ENCODE data around the gene GVQW3. TPM values are rescaled to one million over a fixed set of nuclear protein-coding genes. Genes with fewer than 3 reads are reported as not detected.

The GVQW3 gene
- total RNA-seq, 2 donors from 2014 or later = 1.1 to 2.5 TPM

DNA sequence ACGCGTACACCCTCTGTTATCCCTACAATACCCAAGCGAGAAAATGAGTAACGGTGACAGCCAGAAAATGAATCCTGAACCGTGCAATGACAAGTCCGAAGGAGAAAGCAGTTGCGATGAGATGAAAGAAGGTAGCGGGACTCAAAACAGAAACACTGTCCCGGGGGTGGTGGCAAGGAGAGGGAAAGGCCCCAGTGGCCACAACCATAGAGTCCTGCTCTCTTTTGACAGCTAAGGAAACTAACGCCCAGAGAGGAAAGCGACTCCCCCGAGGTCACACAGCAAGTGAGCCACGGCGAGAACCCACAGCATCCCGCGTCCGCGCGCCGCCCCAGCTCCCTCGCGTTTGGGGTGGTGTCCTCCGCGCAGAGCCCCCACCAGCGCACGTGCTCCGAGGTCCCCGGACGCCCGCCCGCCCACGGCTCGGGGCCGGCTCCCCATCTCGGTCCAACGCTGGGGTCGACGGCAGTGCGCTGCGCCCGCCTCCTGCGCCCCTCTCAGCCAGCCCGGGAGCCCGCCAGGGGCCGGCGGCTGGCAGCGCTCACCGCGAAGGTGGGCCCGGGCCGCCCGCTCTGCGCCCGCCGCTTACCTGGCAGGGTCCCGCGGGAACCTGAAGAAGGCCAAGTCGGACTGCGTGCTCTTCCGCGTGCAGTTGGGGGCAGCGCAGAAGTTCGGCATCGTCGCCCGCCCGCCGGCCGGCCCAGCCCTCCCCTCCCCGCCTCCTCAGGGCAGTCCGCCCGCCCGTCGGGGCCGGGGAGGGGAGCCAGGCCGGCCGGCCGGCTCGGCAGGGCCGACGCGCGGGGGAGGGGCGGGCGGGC lies 755 bp upstream of the GVQW3 start:
- H3K36me3 ChIP-seq = no peaks in the 10 kb centered on the region
- peak overlapping the region; percentile 81 to 87 for H3K4me3 ChIP-seq
- H3K27ac ChIP-seq = peak overlapping the region; percentile 76 to 77
- no peaks in the 10 kb centered on the region for H3K27me3 ChIP-seq (replicated peaks; ENCODE audit: insufficient read depth)
- H3K9me3 ChIP-seq = no peaks in the 10 kb centered on the region
- peak; percentile 9 for DNase-seq (ENCODE audit: low spot score)
- TF ChIP-seq POLR2A (IDR thresholded peaks at IDR 0.05) = no peak
- TF ChIP-seq, protein P1, sequence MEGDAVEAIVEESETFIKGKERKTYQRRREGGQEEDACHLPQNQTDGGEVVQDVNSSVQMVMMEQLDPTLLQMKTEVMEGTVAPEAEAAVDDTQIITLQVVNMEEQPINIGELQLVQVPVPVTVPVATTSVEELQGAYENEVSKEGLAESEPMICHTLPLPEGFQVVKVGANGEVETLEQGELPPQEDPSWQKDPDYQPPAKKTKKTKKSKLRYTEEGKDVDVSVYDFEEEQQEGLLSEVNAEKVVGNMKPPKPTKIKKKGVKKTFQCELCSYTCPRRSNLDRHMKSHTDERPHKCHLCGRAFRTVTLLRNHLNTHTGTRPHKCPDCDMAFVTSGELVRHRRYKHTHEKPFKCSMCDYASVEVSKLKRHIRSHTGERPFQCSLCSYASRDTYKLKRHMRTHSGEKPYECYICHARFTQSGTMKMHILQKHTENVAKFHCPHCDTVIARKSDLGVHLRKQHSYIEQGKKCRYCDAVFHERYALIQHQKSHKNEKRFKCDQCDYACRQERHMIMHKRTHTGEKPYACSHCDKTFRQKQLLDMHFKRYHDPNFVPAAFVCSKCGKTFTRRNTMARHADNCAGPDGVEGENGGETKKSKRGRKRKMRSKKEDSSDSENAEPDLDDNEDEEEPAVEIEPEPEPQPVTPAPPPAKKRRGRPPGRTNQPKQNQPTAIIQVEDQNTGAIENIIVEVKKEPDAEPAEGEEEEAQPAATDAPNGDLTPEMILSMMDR (IDR thresholded peaks at IDR 0.05) = no peak
- no peak for TF ChIP-seq POLR2AphosphoS5 (IDR thresholded peaks at IDR 0.05)
- WGBS = under 1% methylated on average over 39 of the region's 85 CpGs
- intact Hi-C loops (cut with DNase I) = loop anchor here (5.0 kb wide), 1 partner anchor 62 kb away; no protein-coding TSS in a partner anchor
- H3K4me1 ChIP-seq (replicated peaks) = no peaks in the 10 kb centered on the region

DNA sequence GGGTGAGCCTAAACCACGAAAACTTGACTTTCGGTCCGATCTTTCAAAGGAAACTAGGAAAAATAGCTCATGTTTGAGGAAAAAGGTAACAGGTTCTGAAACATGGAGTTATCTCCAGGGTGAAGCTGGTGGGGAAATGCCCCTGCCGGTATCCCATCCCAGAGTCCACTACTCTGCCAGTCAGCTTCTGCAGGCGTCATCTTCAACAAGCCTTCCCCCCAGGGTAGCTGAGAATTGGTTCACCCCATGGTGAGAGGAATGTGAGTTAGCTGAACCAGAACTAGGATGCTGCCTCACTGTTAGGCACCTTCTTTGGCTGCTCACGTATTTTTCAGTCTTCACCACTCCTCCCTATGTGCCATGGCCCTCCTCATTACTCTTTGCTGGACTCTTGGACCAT lies 1.1 kb downstream of the GVQW3 start:
- no peaks in the 10 kb centered on the region for H3K27me3 ChIP-seq (replicated peaks; ENCODE audit: insufficient read depth)
- no peak overlapping the region for H3K4me3 ChIP-seq
- WGBS = 85% methylated on average over 6 of the region's 6 CpGs
- no peaks in the 10 kb centered on the region for H3K36me3 ChIP-seq
- DNase-seq (ENCODE audit: low spot score) = no peak
- intact Hi-C loops (cut with DNase I) = loop anchor here (5.0 kb wide), 1 partner anchor 60 kb away; no protein-coding TSS in a partner anchor
- H3K9me3 ChIP-seq = no peaks in the 10 kb centered on the region
- no peaks in the 10 kb centered on the region for H3K4me1 ChIP-seq (replicated peaks)
- H3K27ac ChIP-seq = no peak overlapping the region
- TF ChIP-seq POLR2A (IDR thresholded peaks at IDR 0.05) = no peak
- TF ChIP-seq POLR2AphosphoS5 (IDR thresholded peaks at IDR 0.05) = no peak
- TF ChIP-seq, protein P1 (IDR thresholded peaks at IDR 0.05) = no peak

DNA sequence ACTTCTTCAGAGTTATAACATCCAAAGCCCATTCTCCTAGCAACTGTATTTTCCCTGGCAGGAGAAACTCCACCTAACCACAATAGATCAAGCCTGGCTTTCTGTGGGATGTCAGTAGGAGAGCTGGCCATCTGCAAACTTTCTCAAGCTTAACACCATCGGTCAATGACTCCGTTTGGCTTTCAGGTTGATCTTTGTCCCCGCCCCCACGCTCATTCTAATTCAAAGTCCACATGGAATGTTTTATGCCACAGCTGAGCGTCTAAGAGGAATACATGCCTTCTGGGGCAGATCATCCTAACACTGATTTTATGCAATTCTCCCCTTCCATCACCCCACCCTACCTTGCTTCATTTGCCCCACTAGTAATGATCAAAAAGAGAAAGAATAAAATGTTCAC lies 4.8 kb downstream of the GVQW3 start:
- no peaks in the 10 kb centered on the region for H3K36me3 ChIP-seq
- intact Hi-C loops (cut with DNase I) = no loop called here
- H3K27me3 ChIP-seq (replicated peaks; ENCODE audit: insufficient read depth) = no peaks in the 10 kb centered on the region
- no peak for TF ChIP-seq POLR2AphosphoS5 (IDR thresholded peaks at IDR 0.05)
- TF ChIP-seq, protein P1 (IDR thresholded peaks at IDR 0.05) = no peak
- no peak for TF ChIP-seq POLR2A (IDR thresholded peaks at IDR 0.05)
- H3K9me3 ChIP-seq = no peaks in the 10 kb centered on the region
- no peak overlapping the region for H3K4me3 ChIP-seq
- 88% methylated on average over 5 of the region's 5 CpGs for WGBS
- no peaks in the 10 kb centered on the region for H3K4me1 ChIP-seq (replicated peaks)
- no peak overlapping the region for H3K27ac ChIP-seq
- no peak for DNase-seq (ENCODE audit: low spot score)

DNA sequence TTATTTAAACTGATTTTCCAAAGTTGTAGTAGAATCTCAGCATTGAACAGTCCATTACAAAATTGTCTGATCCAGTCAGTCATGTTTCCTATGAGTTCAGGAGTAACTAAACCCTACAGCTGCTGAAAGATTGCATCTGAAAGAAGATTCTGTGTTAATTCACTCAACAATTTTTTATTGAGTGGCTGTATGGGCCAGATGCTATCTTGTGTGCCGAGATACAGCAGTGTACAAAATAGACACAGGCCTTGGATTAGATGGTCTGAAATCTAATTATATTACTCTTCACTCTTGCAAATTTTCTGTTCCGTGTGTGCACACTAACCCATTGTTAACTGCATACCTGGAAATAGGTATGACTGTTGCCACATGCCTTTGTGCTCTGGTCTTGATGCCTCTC lies 7.3 kb downstream of the GVQW3 start:
- intact Hi-C loops (cut with DNase I) = no loop called here
- no peak for DNase-seq (ENCODE audit: low spot score)
- Histone ChIP-seq H3K27me3 (replicated peaks; ENCODE audit: insufficient read depth) (no peaks in the 10 kb centered on the region), H3K9me3 (no peaks in the 10 kb centered on the region), H3K4me3 (no peak overlapping the region), H3K4me1 (replicated peaks) (no peaks in the 10 kb centered on the region), H3K27ac (no peak overlapping the region), H3K36me3 (no peaks in the 10 kb centered on the region)
- TF ChIP-seq POLR2AphosphoS5 (IDR thresholded peaks at IDR 0.05) (no peak), POLR2A (IDR thresholded peaks at IDR 0.05) (no peak)
- TF ChIP-seq, protein P1 (IDR thresholded peaks at IDR 0.05) = no peak
- WGBS = 50% methylated on average over 2 of the region's 2 CpGs

- 29% methylated on average over 6 of the region's 6 CpGs for WGBS
- H3K36me3 ChIP-seq = no peaks in the 10 kb centered on the region
- intact Hi-C loops (cut with DNase I) = no loop called here
- peak overlapping the region in 1 of 2 donors; percentile 1 for H3K27ac ChIP-seq
- no peak for DNase-seq (ENCODE audit: low spot score)
- no peaks in the 10 kb centered on the region for H3K4me1 ChIP-seq (replicated peaks)
- TF ChIP-seq, protein P1 (IDR thresholded peaks at IDR 0.05) = no peak
- TF ChIP-seq POLR2A (IDR thresholded peaks at IDR 0.05) = no peak
- TF ChIP-seq POLR2AphosphoS5 (IDR thresholded peaks at IDR 0.05) = no peak
- H3K27me3 ChIP-seq (replicated peaks; ENCODE audit: insufficient read depth) = no peaks in the 10 kb centered on the region
- no peak overlapping the region for H3K4me3 ChIP-seq
- H3K9me3 ChIP-seq = no peaks in the 10 kb centered on the region
These were observed 9.9 kb downstream of the GVQW3 start for GRCh38 chr11:76391021-76391420.
